GM23338 (cell line): Measurements from ENCODE around the gene SPATA33. TPM values are rescaled to one million over a fixed set of nuclear protein-coding genes. Genes with fewer than 3 reads are reported as not detected.
"Not testable (repeated sequence)": the region's sequence is repeated elsewhere in the genome, so short reads cannot be mapped to it uniquely, and the experiment has no call there.

ENCODE experiments used
- ATAC-seq: fragments of 200-7000 bp; cut with Tn5 transposase; 3 replicates; pipeline ENCODE4 v1.9.1; 2020
- DNase-seq: peaks from one replicate; pipeline ENCODE4 v3.0.0-alpha.2; 2015; ENCODE audit warnings: low spot score
- H2AFZ ChIP-seq: fragments of 200-600 bp; sonication (generic); 2 replicates; pipeline ENCODE4 v1.8.0; 2016; ENCODE audit warnings: antibody characterized with exemption, mild to moderate bottlenecking, moderate library complexity
- H3F3A ChIP-seq: fragments of 200-600 bp; sonication (generic); replicated peaks from 2 replicates; pipeline ENCODE4 v1.8.0; 2017; ENCODE audit warnings: antibody characterized with exemption, mixed run types, low read depth
- H3K27ac ChIP-seq: fragments of 200-600 bp; sonication (generic); 2 replicates; pipeline ENCODE4 v1.6.1; 2016; ENCODE audit warnings: low read depth
- H3K27me3 ChIP-seq: fragments of 200-600 bp; sonication (generic); 2 replicates; pipeline ENCODE4 v1.8.0; 2016; ENCODE audit warnings: mild to moderate bottlenecking, mixed run types, moderate library complexity; ENCODE audit not compliant: insufficient read depth
- H3K36me3 ChIP-seq: fragments of 200-600 bp; sonication (generic); 2 replicates; pipeline ENCODE4 v1.8.0; 2016; ENCODE audit warnings: mild to moderate bottlenecking; ENCODE audit not compliant: insufficient read depth
- H3K4me1 ChIP-seq: fragments of 200-600 bp; sonication (generic); 2 replicates; pipeline ENCODE4 v1.8.0; 2016; ENCODE audit warnings: mild to moderate bottlenecking, moderate library complexity; ENCODE audit not compliant: insufficient read depth
- H3K4me2 ChIP-seq: fragments of 200-600 bp; sonication (generic); 2 replicates; pipeline ENCODE4 v1.7.1; 2017; ENCODE audit warnings: mixed run types
- H3K4me3 ChIP-seq: fragments of 200-600 bp; sonication (generic); 2 replicates; pipeline ENCODE4 v1.6.1; 2016; ENCODE audit warnings: mixed run types
- H3K79me2 ChIP-seq: fragments of 200-600 bp; sonication (generic); replicated peaks from 2 replicates; pipeline ENCODE4 v1.8.0; 2017; ENCODE audit warnings: mild to moderate bottlenecking; ENCODE audit not compliant: insufficient read depth
- H3K9me2 ChIP-seq: fragments of 200-600 bp; sonication (generic); 2 replicates; pipeline ENCODE4 v1.8.0; 2017; ENCODE audit not compliant: insufficient read depth
- H4K20me1 ChIP-seq: fragments of 200-600 bp; sonication (generic); replicated peaks from 2 replicates; pipeline ENCODE4 v1.8.0; 2017; ENCODE audit warnings: mild to moderate bottlenecking; ENCODE audit not compliant: insufficient read depth
- H3K27ac Mint-ChIP-seq: 2 replicates; pipeline ENCODE4 v1.8.0; 2020; ENCODE audit warnings: inconsistent platforms, mild to moderate bottlenecking, moderate library complexity, mixed read lengths
- H3K27me3 Mint-ChIP-seq: 3 replicates; pipeline ENCODE4 v1.8.0; 2022; ENCODE audit warnings: low read depth, mild to moderate bottlenecking, moderate library complexity, mixed read lengths, inconsistent platforms; ENCODE audit not compliant: insufficient read depth, poor library complexity
- H3K36me3 Mint-ChIP-seq: 3 replicates; pipeline ENCODE4 v1.8.0; 2021; ENCODE audit warnings: low read depth, mild to moderate bottlenecking, inconsistent platforms, moderate library complexity, mixed read lengths
- H3K4me1 Mint-ChIP-seq: 3 replicates; pipeline ENCODE4 v1.8.0; 2020; ENCODE audit warnings: mild to moderate bottlenecking, inconsistent platforms, mixed read lengths
- H3K4me3 Mint-ChIP-seq: 3 replicates; pipeline ENCODE4 v1.8.0; 2021; ENCODE audit warnings: moderate library complexity, mild to moderate bottlenecking, inconsistent platforms, mixed read lengths
- H3K9me3 Mint-ChIP-seq: 3 replicates; pipeline ENCODE4 v1.8.0; 2020; ENCODE audit warnings: moderate library complexity, mild to moderate bottlenecking, inconsistent platforms, mixed read lengths
- CTCF ChIP-seq, 2 experiments: fragments of 200-600 bp in 1 of 2; sonication (generic) in 1 of 2; conservative IDR thresholded peaks; 2 replicates each; pipeline versions ENCODE4 v1.5.1 to v1.6.1; 2016 to 2017; ENCODE audit warnings: antibody characterized with exemption in 2 of 2, low read depth in 2 of 2, mild to moderate bottlenecking in 2 of 2, moderate library complexity in 1 of 2
- EZH2 ChIP-seq: fragments of 200-600 bp; sonication (generic); IDR thresholded peaks from one replicate; pipeline ENCODE4 v1.8.0; 2017; ENCODE audit warnings: antibody characterized with exemption, mild to moderate bottlenecking, low read depth; ENCODE audit not compliant: unreplicated experiment
- JUNB ChIP-seq: IDR thresholded peaks from one replicate; pipeline ENCODE4 v1.6.1; 2016; ENCODE audit warnings: antibody characterized with exemption; ENCODE audit not compliant: unreplicated experiment
- NANOG ChIP-seq: IDR thresholded peaks from 2 replicates; pipeline ENCODE4 v1.6.1; 2016; ENCODE audit warnings: antibody characterized with exemption, borderline replicate concordance
- REST ChIP-seq: IDR thresholded peaks from one replicate; pipeline ENCODE4 v1.6.1; 2018; ENCODE audit warnings: antibody characterized with exemption; ENCODE audit not compliant: unreplicated experiment
- STAT1 ChIP-seq: IDR thresholded peaks from one replicate; pipeline ENCODE4 v1.6.1; 2016; ENCODE audit warnings: antibody characterized with exemption; ENCODE audit not compliant: unreplicated experiment
- ZNF331 ChIP-seq: fragments of 250-450 bp; sonication (Bioruptor Pico); IDR thresholded peaks from 2 replicates; pipeline ENCODE4 v1.5.0; 2020; ENCODE audit warnings: low read depth, mild to moderate bottlenecking, moderate library complexity
- ZNF462 ChIP-seq: fragments of 250-450 bp; sonication (Bioruptor Pico); IDR thresholded peaks from 2 replicates; pipeline ENCODE4 v1.5.0; 2020; ENCODE audit warnings: mild to moderate bottlenecking, moderate library complexity
- polyA plus RNA-seq: library from polyadenylated mRNA; unstranded; fragments of >200 nt; fragmentation: Nextera tagmentation; extraction: Ambion mirVana; gene quantifications from 2 replicates; pipeline ENCODE4 v1.2.1, GENCODE V29; 2016
- total RNA-seq: library from RNA; depleted of rRNA; stranded (reverse); fragments of >200 nt; shearing (Covaris generic); gene quantifications from 2 replicates; pipeline ENCODE4 v1.2.3, GENCODE V29; 2014

The SPATA33 gene
- total and polyA plus RNA-seq, 2 experiments from 2014 or later, result 5.8 to 17.4 TPM

DNA sequence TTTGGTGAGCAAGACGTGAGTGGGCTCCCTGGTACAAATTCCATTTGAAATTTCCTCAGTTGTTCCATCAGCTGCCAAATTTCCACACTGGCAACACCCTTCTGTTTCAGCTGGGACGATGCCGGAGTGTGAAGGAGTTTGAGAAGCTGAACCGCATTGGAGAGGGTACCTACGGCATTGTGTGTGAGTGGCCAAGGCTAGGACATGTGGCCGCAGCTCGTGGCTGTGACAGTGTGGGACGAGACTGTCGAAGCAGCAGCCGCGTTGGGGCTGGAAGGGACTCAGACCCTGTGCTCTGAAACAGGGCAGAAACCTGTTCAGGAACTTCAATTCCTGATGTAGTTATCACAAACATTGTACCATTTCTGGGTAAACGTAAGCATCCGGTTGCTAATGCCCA is 31.5 kb downstream of the SPATA33 start (continued):
- no peak for TF ChIP-seq ZNF462 (CRISPR knock-in tag)
- TF ChIP-seq ZNF331, result no peak
- no peak for TF ChIP-seq EZH2
- TF ChIP-seq REST, result no peak
- TF ChIP-seq NANOG, result no peak
- TF ChIP-seq JUNB, result no peak
- TF ChIP-seq STAT1, result no peak
- no peak for TF ChIP-seq CTCF (conservative IDR thresholded peaks at IDR 0.05; ENCODE audit: low read depth in 2 of 2)

- H3K4me2 ChIP-seq, H3K36me3 ChIP-seq, H2AFZ ChIP-seq, H3K4me1 Mint-ChIP-seq, H3K4me3 ChIP-seq, H3K27me3 ChIP-seq, H3K4me3 Mint-ChIP-seq, H3K27ac ChIP-seq, H3K4me1 ChIP-seq, H3K9me2 ChIP-seq, ATAC-seq, H4K20me1 ChIP-seq, DNase-seq, H3K27ac Mint-ChIP-seq: not testable (repeated sequence)
- 0 out of 2 replicates have a peak, but pooled peaks cover 12% of the 10 kb centered on the region for H3F3A ChIP-seq
- peaks cover 18% of the 10 kb centered on the region for H3K27me3 Mint-ChIP-seq
- H3K9me3 Mint-ChIP-seq, result peaks cover 17% of the 10 kb centered on the region
- H3K36me3 Mint-ChIP-seq, result peaks cover 64% of the 10 kb centered on the region
- peaks cover 12% of the 10 kb centered on the region for H3K79me2 ChIP-seq
These were observed 32.0 kb downstream of the SPATA33 start for GRCh38 chr16:89689621-89690020.
